T-helper 2 cell treated with Interferon-gamma antibody and Interleukin-4, amounts not matched to agents 5 μg/mL and 100 μg/mL, for 36 hours (primary cell): ENCODE measurements around the gene FBXO5.
"Not testable (repeated sequence)": the region's sequence is repeated elsewhere in the genome, so short reads cannot be mapped to it uniquely, and the experiment has no call there.

Experiments
- DNase-seq: peaks from one replicate; pipeline ENCODE4 v3.0.0; 2021; ENCODE audit warnings: low spot score
- H3K27ac Mint-ChIP-seq: one replicate; pipeline ENCODE4 v1.8.0; 2021; ENCODE audit warnings: mild to moderate bottlenecking, mixed read lengths
- H3K27me3 Mint-ChIP-seq: one replicate; pipeline ENCODE4 v1.8.0; 2021; ENCODE audit warnings: low read depth, mixed read lengths
- H3K36me3 Mint-ChIP-seq: one replicate; pipeline ENCODE4 v1.8.0; 2021; ENCODE audit warnings: low read depth, mixed read lengths
- H3K4me1 Mint-ChIP-seq: one replicate; pipeline ENCODE4 v1.8.0; 2021; ENCODE audit warnings: low read depth, mixed read lengths
- H3K4me3 Mint-ChIP-seq: one replicate; pipeline ENCODE4 v1.8.0; 2022; ENCODE audit warnings: mild to moderate bottlenecking, moderate library complexity, mixed read lengths
- H3K9me3 Mint-ChIP-seq: one replicate; pipeline ENCODE4 v1.8.0; 2021; ENCODE audit warnings: mixed read lengths

The FBXO5 gene

GRCh38 chr6:153003366-153003690 is 20.5 kb upstream of the FBXO5 start:
- Mint-ChIP-seq H3K27me3 (peaks cover 14% of the 10 kb centered on the region), H3K4me1 (peaks cover 30% of the 10 kb centered on the region), H3K27ac (peak overlapping the region; percentile 90), H3K36me3 (peaks cover 25% of the 10 kb centered on the region), H3K4me3 (peak overlapping the region; percentile 91), H3K9me3 (no peaks in the 10 kb centered on the region)
- DNase-seq: no peak

DNA sequence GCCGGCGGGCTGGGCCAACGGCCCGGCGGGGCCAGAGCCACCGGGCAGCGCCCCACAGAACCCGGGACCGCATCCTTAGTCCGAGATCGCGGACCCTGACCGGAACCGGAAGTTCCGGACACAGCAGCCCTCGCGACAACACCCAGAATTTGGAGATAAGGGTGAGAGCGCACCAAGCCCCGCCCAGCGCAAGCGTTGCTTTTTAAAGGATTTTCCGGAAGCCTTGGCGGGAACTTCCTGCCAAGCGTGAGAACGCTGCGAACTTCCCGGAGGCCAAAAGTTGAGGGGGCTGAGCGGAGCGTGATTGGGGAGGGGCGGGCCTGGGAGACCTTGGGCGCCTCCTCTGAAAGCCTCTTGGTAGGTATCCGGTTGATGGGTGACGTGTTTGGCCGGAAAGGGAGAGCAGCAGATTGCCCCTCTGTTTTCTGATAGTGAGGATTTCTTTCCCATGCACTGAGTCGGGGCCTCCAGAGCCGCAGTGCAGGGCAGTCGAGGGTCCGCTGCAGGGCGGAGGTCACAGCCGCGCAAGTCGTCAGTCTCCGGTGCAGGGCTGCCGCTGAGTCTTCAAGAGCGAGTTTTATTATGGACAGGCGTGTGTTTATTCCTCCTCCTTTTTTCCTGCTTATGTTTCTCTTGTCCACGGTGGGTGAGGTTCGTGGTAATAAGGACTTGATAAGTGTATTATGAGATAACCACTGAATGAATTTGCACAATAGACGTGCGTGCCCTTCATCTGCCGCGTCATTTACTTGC is 19.9 kb upstream of the FBXO5 start, which contains the start of gene MTRF1L:
Gene MTRF1L (minus strand): TSS at position 97 of the 753 bp plus-strand sequence. CDS start 24 bp downstream, at position 73.
- no peaks in the 10 kb centered on the region for H3K9me3 Mint-ChIP-seq
- H3K27me3 Mint-ChIP-seq: peaks cover 12% of the 10 kb centered on the region
- DNase-seq: peak; percentile 89
- H3K4me1 Mint-ChIP-seq: peaks cover 30% of the 10 kb centered on the region
- peak within 1 kb of the TSS; percentile 91 for H3K4me3 Mint-ChIP-seq
- peak within 1 kb of the TSS; percentile 90 for H3K27ac Mint-ChIP-seq
- H3K36me3 Mint-ChIP-seq: peaks cover 27% of the 10 kb centered on the region

- peak overlapping the region; percentile 88 for H3K27ac Mint-ChIP-seq
- H3K4me3 Mint-ChIP-seq: peak overlapping the region; percentile 91
- no peak for DNase-seq
- peaks cover 32% of the 10 kb centered on the region for H3K4me1 Mint-ChIP-seq
- peaks cover 12% of the 10 kb centered on the region for H3K27me3 Mint-ChIP-seq
- peaks cover 34% of the 10 kb centered on the region for H3K36me3 Mint-ChIP-seq
- no peaks in the 10 kb centered on the region for H3K9me3 Mint-ChIP-seq
Observed at GRCh38 chr6:153001767-153002612, 19.1 kb upstream of the FBXO5 start.

GRCh38 chr6:153000790-153001189 is 17.9 kb upstream of the FBXO5 start:
- peak overlapping the region; percentile 91 for H3K4me3 Mint-ChIP-seq
- H3K9me3 Mint-ChIP-seq, DNase-seq, H3K27me3 Mint-ChIP-seq: not testable (repeated sequence)
- H3K27ac Mint-ChIP-seq: peak overlapping the region; percentile 88
- peaks cover 45% of the 10 kb centered on the region for H3K36me3 Mint-ChIP-seq
- H3K4me1 Mint-ChIP-seq: peaks cover 41% of the 10 kb centered on the region

GRCh38 chr6:153000243-153000642 is 17.4 kb upstream of the FBXO5 start:
- Mint-ChIP-seq H3K27me3 (peaks cover 3% of the 10 kb centered on the region), H3K4me3 (peak overlapping the region; percentile 91), H3K4me1 (peaks cover 46% of the 10 kb centered on the region), H3K9me3 (no peaks in the 10 kb centered on the region), H3K27ac (peak overlapping the region; percentile 58), H3K36me3 (peaks cover 49% of the 10 kb centered on the region)
- DNase-seq: no peak

DNA sequence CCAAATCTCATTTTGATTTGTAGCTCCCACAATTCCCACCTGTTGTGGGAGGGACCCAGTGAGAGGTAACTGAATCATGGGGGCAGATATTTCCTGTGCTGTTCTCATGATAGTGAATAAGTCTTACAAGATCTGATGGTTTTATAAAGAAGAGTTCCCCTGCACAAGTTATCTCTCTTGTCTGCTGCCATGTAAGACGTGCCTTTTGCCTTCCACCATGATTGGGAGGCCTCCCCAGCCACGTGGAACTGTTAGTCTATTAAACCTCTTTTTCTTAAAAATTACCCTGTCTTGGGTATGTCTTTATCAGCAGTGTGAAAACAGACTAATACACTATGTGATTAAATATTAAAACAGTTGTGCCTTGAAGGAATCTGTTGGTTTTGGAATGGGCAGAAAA is 16.7 kb upstream of the FBXO5 start:
- DNase-seq, H3K27me3 Mint-ChIP-seq: not testable (repeated sequence)

GRCh38 chr6:152993847-152994246 is 11.0 kb upstream of the FBXO5 start:
- Mint-ChIP-seq H3K4me1 (peaks cover 32% of the 10 kb centered on the region), H3K9me3 (no peaks in the 10 kb centered on the region), H3K36me3 (peaks cover 65% of the 10 kb centered on the region), H3K4me3 (peak overlapping the region; percentile 10), H3K27me3 (no peaks in the 10 kb centered on the region), H3K27ac (peak overlapping the region; percentile 32)
- DNase-seq: no peak

More for the DNA sequence above, 16.7 kb upstream of the FBXO5 start:
- Mint-ChIP-seq H3K4me1 (peaks cover 46% of the 10 kb centered on the region), H3K36me3 (peaks cover 53% of the 10 kb centered on the region), H3K4me3 (peak overlapping the region; percentile 56), H3K27ac (peak overlapping the region; percentile 38)
- not testable (repeated sequence) for H3K9me3 Mint-ChIP-seq

DNA sequence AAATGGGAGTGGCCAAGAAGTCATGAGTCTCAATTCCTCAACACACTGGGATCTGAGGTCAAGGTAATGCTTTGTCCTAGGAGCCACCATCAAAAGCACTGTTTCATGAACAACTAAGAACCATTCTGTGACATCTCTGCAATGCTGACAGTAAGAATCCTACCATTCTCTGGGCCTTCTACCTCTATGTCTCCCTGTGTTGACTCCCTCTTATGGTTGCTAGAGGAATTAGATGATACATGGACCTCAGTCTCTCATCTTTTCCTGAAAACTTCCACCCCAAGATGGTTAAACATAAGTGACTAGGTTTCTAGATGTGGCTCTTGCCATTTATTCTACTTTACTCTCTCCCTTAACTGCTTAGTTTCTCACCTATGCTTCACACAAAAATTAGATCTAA is 10.6 kb upstream of the FBXO5 start:
- Mint-ChIP-seq H3K4me3 (peak overlapping the region; percentile 10), H3K27ac (peak overlapping the region; percentile 32)
- no peak for DNase-seq

DNA sequence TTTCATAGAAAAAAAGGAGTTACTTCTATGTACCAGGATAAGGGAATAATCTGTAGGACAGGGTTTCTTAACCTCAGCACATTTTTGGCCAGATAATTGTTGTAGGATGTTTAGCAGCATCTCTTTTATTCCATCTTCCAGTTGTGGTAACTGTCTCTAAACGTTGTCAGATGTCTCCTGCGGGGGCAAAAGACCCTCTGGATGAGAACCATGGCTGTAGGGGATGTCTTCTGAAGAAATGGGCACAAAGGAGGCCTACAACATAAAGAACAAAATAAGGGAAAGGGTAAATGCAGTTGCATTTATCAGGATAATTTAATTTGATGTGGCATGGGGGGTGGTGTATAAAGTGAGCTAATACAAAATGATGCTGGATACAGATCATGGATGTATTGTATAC is 4.1 kb upstream of the FBXO5 start:
- peaks cover 29% of the 10 kb centered on the region for H3K4me1 Mint-ChIP-seq
- no peak overlapping the region for H3K27ac Mint-ChIP-seq
- H3K27me3 Mint-ChIP-seq: no peaks in the 10 kb centered on the region
- no peak for DNase-seq
- H3K4me3 Mint-ChIP-seq: no peak overlapping the region
- H3K9me3 Mint-ChIP-seq: no peaks in the 10 kb centered on the region
- peaks cover 37% of the 10 kb centered on the region for H3K36me3 Mint-ChIP-seq

More for the DNA sequence above, 10.6 kb upstream of the FBXO5 start:
- H3K4me1 Mint-ChIP-seq: peaks cover 32% of the 10 kb centered on the region
- H3K27me3 Mint-ChIP-seq: no peaks in the 10 kb centered on the region
- peaks cover 65% of the 10 kb centered on the region for H3K36me3 Mint-ChIP-seq
- no peaks in the 10 kb centered on the region for H3K9me3 Mint-ChIP-seq

DNA sequence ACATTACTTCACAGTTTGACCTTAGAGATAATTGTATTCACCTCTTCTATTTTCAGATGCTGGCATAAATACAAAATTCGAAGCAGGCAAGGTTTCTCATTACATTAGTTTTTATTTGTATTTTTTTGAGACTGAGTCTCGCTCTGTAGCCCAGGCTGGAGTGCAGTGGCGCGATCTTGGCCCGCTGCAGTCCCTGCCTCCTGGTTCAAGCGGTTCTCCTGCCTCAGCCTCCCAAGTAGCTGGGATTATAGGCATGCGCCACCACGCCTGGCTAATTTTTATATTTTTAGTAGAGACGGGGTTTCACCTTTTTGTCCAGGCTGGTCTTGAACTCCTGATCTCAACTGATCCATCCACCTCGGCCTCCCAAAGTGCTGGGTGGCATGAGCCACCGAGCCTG is 2.5 kb upstream of the FBXO5 start:
- Mint-ChIP-seq H3K36me3 (peaks cover 42% of the 10 kb centered on the region), H3K4me3 (peak overlapping the region; percentile 96), H3K4me1 (peaks cover 38% of the 10 kb centered on the region), H3K27ac (peak overlapping the region; percentile 97)
- H3K27me3 Mint-ChIP-seq, DNase-seq, H3K9me3 Mint-ChIP-seq: not testable (repeated sequence)

- Mint-ChIP-seq H3K27me3 (no peaks in the 10 kb centered on the region), H3K36me3 (peaks cover 42% of the 10 kb centered on the region), H3K27ac (peak overlapping the region; percentile 97), H3K9me3 (no peaks in the 10 kb centered on the region), H3K4me1 (peaks cover 40% of the 10 kb centered on the region), H3K4me3 (peak overlapping the region; percentile 96)
- no peak for DNase-seq
Observed at GRCh38 chr6:152984513-152984872, 1.7 kb upstream of the FBXO5 start.

DNA sequence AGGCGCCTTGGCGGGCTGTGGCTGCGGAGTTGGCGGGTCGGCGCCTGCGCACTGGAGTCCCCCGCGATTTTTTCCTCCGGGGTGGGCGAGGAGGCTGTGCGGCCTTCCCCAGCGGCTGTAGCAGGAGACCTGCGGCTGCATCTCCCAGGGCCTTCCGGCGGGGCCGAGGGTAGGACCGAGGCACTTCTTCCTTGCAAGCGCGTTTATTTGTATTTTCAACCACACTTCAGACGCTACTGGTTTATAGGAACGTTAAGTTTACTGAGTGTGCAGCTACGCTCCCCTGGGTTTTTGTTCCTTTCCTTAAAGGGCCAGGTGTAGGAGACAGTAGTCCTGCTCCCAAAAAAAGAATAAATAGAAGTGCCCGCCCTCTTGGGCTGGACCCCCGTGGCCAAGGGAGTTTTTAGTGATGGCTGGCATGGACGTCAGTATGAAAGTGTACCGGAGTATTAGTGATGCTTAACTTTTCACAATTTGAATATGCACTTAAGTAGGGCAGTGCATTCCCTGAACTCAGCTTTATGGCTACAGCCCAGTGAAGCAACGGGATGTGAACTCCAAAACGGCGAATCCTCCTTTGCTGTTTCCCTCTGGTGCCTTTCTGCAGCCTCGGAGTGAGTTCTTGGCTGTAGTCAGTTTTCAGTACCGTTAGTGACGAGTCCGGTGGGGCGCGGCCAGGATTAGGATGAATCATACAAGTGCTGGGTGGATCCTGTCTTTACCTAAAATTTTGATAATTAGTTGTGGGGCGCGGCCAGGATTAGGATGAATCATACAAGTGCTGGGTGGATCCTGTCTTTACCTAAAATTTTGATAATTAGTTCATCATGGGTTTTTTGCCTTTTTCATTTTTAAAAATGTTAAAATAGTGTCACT is 1.0 kb upstream of the FBXO5 start:
- peak; percentile 78 for DNase-seq
- Mint-ChIP-seq H3K36me3 (peaks cover 47% of the 10 kb centered on the region), H3K27me3 (no peaks in the 10 kb centered on the region), H3K4me1 (peaks cover 45% of the 10 kb centered on the region), H3K4me3 (peak overlapping the region; percentile 96), H3K27ac (peak overlapping the region; percentile 97), H3K9me3 (no peaks in the 10 kb centered on the region)

- peak; percentile 33 for DNase-seq
- Mint-ChIP-seq H3K4me1 (peaks cover 56% of the 10 kb centered on the region), H3K36me3 (peaks cover 57% of the 10 kb centered on the region), H3K9me3 (no peaks in the 10 kb centered on the region), H3K27me3 (no peaks in the 10 kb centered on the region), H3K4me3 (peak overlapping the region; percentile 96), H3K27ac (peak overlapping the region; percentile 97)
Observed at GRCh38 chr6:152981989-152982903, 595 bp downstream of the FBXO5 start.
